ENCODE measurements around the gene MAPKBP1.

DNA sequence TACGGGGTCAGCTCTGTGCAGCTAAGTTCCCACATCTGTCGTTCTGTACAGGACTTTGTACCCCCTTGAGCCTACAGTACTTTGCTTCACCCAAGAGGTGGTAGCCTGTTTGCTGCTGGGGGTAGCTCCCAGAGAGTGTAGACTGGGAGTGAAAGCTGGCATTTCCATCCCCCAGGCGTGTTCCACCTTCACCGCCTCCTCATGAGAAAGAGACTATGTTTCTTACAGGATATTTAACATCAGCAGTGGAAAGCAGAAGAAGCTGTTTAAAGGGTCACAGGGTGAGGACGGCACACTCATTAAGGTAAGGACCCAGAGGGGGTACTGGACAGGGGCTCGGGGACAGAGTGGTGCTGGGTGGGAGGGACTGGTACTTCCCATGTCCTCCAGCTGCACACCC is 43.5 kb downstream of the MAPKBP1 start:
- TF ChIP-seq CEBPB (IDR thresholded peaks at IDR 0.05; ENCODE audit: low read depth, low read length) (no peak), POLR2A (IDR thresholded peaks at IDR 0.05; ENCODE audit: control extremely low read depth in 1 of 2, low read depth in 2 of 2, low read length in 2 of 2) (no peak), CHD1 (IDR thresholded peaks at IDR 0.05; ENCODE audit: low read depth, low read length) (no peak), TEAD4 (IDR thresholded peaks at IDR 0.05; ENCODE audit: low read depth, low read length) (no peak), SP1 (IDR thresholded peaks at IDR 0.05; ENCODE audit: low read depth, low read length) (no peak)

All from H1 (cell line).